Skeletal muscle cell (primary cell): Measurements from ENCODE around the gene TXLNG.
"Not testable (repeated sequence)": the region's sequence is repeated elsewhere in the genome, so short reads cannot be mapped to it uniquely, and the experiment has no call there.

Experiments used
- DNase-seq: peaks from one replicate; pipeline ENCODE4 v3.0.0-alpha.2; 2010; ENCODE audit warnings: low read depth
- H3K4me3 ChIP-seq: 2 replicates; pipeline ENCODE4 v1.5.1; 2011; ENCODE audit warnings: low read depth, mild to moderate bottlenecking, control low read depth, low read length, moderate library complexity

Gene TXLNG

DNA sequence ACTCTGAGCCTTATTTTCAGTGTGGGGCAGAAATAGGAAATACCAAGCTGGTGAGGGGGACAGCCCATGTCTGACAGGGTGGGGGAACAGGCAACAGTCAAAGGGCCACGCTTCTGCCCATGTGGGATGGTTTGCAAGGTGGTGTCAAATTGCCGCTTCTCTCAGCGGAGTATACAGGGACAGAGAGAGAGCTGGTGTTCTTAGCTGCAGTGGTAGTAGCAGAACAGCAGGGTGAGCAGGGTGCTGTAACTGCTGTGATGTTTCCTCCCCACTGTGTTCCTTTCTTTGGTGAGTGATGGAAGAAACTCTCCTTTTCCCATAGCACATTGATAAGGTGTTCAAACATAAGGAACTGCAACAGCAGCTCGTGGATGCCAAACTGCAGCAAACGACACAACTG lies 46.0 kb downstream of the TXLNG start:
- DNase-seq: no peak
- H3K4me3 ChIP-seq: no peak overlapping the region

DNA sequence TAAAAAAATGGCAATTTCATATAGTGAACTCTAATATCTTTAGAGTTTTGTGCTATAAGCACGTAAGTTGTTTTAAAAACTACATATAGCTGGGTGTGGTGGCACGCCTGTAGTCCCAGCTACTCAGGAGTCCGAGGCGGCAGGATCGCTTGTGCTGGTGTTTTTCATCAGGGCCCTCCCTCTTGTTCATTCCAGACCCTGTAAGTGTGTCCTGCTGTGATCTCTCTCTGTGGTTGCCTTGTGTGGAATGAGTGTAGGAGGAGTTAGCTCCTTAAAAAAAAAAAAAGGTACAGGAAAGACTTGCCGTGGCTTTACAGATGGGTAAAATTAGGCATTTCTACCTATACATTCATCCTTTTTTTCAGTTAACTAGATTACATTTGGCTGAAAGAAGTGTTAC lies 48.5 kb downstream of the TXLNG start:
- no peak for DNase-seq
- no peak overlapping the region for H3K4me3 ChIP-seq

DNA sequence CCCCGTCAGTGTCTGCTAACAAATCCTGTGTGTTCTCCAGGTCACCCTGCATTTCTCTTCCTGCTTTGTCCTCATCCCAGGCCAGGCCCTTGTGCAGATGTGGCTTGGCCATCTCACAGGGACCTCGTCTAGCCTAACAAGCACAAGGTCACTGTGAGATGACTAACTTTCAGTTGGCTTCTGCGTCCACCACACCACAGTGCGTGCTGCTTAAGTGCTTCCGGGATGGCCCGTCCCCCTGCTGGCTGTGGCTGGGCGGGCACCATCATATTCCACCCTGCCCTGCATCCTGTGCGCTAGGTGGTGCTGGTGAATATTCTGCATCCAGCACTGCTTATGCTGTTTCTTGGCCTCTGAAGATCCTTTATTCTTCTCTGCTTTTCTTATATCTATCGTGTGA lies 50.1 kb downstream of the TXLNG start:
- DNase-seq: no peak
- no peak overlapping the region for H3K4me3 ChIP-seq

DNA sequence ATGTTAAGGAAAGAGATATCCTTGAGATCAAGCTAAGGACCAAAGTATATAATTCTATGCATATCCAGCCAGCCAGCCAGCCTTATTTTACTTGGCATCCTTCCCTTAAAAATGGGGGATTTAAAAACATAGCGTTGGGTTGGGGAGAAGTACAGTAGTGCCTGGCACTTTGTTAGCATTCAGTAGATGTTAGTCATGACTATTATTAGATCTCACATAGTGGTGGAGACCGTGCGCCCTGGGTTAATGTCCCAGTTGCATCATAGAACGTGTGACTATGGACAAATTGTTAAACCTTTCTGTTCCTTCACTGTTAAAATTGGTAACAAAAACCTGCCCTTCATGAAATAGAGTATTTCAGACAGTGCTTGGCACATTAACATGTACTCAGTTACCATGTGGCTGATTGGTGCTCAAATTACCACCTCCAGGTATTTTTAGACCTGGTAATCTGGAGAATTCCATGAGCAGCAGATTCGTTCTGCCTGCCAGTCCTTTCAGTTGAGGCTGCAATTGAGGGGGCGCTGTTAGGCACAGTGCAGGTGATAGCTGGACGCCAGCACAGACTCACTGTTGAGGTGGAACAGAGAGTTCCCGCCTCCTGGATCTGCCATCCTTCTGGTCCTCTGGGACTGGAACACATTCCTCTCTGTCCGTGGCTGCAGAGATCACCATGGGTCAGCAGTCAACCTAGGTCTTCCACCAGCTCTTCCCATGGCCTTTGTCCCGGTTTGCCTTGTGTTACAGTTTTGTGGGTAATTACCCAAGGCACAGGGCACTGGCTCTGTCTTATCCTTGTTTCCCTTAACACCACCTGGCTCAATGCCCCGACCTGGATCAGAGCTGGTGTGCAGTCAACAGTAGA lies 52.2 kb downstream of the TXLNG start:
- H3K4me3 ChIP-seq: no peak overlapping the region
- DNase-seq: peak; percentile 72

DNA sequence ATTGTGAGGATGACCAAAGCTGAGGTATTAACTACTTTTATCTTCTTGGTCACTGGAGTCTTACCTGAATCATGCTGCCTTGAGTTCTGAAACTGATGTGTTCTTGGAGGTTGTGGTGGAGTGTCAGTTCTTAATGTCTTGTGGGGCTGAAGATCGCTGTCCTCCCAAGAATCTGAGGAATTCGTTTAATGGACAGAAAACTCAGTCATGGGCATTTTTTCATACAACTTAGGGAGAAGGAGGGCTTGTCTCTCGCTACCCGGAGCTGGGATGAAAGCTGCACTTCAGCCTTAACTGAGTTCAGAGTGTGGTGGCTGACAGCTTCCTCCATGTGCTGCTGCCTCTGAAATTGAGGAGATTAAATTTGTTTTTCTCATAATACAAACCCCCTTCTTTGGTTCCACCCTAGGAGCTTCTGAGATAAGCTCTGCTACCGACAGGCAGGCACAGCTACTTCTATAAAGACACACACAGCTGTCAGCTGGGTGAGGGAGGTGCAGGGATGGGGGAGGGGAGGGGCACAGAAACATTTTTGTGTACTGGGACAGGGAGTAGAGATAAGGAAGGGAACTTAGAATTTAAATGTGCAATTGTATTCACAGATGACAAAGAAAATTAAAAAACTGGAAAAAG lies 53.1 kb downstream of the TXLNG start:
- H3K4me3 ChIP-seq: no peak overlapping the region
- no peak for DNase-seq

DNA sequence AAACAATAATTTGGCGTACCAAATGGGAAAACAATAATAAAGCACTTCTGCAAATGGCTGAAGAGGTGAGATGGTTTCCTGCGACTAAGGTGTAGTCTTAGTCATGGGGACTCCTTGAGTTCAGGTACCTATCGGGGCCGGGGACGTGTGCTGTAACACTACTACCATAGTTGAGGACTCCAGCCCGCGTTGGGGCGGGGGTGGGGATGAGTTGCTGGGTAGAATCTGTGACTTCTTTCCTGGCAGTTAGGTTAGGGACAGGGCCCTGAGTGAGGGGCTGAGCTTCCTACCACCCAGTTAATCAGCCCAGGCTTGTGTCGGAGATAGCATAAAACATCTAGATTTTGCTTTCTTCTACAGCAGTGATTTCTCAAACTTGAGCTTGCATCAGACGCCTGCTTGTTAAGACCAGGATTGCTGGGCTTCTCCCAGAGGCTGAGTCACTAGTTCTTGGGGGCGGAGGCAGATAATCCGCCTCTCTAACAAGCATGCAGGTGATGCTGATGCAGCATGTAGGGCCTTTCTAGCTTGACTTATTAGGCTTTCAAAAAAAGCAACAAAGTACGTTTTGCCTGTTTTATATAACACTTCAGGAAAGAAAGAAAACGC lies 53.7 kb downstream of the TXLNG start:
- DNase-seq: peak; percentile 54

DNA sequence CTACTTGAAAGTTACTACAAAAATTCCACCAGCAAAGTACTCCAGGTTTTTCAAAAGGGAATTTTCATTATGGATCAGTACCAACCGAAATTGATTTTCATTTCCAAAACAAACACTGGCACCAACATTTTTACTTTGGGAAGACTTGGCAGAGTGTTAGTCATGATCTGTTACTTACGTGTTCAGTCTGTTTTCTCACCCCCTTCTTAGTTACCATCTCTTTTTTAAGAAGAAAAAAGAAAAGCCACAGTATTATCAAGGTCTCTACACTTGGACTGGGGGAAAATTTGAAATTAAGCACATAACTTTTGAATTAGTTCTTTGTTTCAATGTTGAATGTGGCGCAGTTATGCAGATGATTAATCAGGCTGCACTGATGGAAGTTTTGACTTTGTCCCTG lies 56.4 kb downstream of the TXLNG start:
- H3K4me3 ChIP-seq: no peak overlapping the region
- no peak for DNase-seq

More for the DNA sequence above, 53.7 kb downstream of the TXLNG start:
- H3K4me3 ChIP-seq: no peak overlapping the region

DNA sequence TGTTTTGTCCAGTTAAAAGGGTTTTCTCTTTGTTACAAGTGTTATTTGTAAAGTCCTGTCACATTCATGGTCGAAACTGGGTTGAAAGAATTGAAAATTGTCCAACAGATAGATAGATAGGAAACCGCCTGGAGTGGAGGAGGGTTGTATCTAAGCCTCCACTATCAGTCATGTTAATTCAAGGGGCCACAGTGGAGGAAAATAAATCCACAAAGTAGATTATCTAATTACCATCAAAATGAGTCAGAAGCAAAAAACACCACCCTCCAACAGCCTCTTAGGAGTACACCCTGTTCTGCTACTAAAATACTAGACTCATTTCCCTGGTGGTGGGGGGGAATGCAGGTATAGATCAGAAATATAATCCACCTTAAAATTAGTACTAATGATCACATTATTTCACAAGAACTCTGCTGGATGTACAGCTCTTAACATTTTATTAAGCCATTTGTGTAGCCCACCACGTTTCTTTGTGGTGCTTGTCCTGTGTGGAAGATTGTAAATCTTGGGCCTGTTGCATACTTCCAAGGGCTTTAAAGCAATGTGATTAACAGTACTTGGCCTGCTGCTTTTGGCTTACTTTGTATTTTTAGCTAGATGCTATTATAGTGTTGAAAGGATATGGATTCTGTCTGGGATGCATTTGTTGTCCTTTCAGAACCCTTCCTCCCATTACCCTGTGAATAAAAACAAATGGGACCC lies 57.1 kb downstream of the TXLNG start:
- no peak overlapping the region for H3K4me3 ChIP-seq
- no peak for DNase-seq

DNA sequence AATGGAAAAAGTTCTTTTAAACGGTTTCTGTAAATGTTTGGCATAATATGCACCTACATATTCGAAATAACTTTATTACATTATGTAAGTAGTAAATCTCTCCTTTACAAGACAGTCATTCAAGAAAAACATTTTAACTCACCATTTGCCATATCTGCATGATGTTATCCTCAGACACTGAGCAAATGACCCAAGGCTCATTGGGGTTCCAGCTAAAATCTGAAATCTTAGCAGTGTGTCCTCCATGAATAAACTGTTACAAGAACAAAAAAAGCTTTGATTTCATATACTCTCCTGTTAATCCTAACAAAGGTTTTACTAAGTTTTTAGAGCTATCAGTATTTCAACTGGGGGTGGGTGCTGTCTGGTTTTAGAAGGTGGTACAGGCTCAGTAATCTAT lies 59.4 kb downstream of the TXLNG start:
- H3K4me3 ChIP-seq: no peak overlapping the region
- DNase-seq: no peak

DNA sequence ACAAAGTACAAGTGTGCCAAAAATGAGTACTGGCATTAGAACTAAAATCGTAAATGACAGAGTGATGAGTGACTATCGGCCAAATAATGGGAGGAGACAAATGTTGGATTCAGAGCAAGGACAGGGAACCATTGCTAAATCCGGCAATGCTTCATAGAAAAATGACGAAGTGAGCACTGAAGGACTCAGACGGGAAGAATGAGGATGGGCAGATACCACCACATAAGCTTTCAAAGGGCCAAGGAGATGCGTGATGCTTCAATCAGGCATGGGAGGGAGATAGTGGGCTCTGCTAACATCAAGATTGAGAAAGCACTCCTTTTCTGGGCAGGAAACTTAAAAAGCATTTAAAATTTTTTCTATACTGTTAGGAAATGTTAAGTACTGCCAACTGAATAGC lies 62.3 kb downstream of the TXLNG start:
- DNase-seq: no peak
- no peak overlapping the region for H3K4me3 ChIP-seq

DNA sequence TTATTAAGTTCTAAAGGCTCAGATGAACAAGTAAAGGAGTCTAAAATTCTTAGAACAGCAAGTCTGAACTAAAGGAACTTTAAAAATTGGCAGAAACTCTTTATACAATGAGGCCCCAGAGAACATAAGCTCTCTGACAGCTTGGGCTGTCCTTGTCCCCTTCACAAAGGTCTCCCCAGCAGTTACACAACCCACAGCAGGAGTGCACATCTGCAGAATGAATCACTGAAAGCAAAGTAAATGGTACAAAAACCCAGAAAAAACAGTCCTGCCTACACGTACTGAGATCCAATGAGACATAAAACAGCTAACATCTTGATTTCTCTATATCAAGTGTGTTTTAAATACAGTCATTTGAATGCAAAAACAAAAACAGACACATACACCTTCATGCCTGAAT lies 65.2 kb downstream of the TXLNG start:
- no peak overlapping the region for H3K4me3 ChIP-seq

DNA sequence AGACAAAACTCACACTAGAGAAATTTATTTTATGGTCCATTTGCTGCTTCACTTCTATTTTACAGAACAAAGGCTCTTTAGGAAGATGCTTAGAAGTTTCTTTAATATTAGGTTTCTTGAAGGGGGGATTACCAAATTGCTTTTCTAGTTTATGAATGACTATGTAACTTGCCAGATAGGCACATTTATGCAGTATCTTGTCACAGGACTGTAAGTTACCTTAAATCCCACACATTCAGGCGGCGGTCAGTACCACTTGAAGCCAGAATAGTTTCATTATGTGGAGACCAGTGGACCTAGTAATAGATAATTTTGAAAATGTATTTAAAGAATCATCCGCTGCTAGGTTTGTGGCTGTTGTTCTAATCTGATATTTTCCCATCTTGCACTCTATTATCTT lies 65.6 kb downstream of the TXLNG start:
- no peak overlapping the region for H3K4me3 ChIP-seq
- no peak for DNase-seq

More for the DNA sequence above, 65.2 kb downstream of the TXLNG start:
- no peak for DNase-seq

DNA sequence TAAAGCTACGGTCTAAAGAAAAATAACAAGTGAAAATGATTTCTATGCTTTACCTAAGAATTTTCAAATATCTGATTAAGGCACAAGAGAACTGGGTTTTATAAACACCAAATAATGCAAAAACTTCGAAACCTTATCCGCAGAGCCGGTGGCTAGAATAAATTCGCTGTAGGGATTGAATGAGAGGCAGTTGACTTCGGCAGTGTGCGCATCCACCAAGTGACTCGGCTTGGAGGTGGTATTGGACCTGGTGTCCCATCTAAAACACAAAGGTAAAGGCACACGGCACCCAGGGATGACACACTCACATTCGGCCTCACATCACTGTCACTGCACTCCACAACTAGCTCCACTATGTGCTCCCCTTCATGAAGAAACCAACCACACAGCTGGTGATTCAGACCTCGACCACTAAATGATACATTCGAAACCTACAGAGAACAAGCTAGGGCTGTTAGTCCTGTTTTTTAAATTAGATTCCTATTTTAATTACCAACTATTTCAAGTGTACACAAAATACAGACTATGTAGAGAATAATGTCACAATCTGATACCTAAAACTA lies 66.4 kb downstream of the TXLNG start:
- no peak overlapping the region for H3K4me3 ChIP-seq
- DNase-seq: no peak

DNA sequence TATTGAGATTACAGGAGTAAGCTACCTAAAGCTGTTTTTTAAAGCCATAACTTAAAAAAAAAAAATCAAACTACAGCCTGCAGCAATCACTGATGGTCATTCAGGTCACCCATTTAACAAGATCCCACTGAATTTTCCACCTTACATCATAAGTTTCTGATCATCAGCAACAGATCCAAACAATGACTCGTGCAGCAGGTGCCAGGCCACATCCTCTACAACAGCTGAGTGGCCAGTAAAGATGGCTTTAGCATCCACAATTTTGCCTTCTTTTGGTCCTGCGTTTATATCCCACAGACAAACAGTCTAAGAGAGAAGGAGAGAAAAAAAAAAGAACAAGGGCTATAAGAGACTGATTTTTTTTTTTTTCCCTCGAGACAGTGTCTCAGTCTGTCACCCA lies 67.3 kb downstream of the TXLNG start:
- no peak for DNase-seq
- H3K4me3 ChIP-seq: no peak overlapping the region

DNA sequence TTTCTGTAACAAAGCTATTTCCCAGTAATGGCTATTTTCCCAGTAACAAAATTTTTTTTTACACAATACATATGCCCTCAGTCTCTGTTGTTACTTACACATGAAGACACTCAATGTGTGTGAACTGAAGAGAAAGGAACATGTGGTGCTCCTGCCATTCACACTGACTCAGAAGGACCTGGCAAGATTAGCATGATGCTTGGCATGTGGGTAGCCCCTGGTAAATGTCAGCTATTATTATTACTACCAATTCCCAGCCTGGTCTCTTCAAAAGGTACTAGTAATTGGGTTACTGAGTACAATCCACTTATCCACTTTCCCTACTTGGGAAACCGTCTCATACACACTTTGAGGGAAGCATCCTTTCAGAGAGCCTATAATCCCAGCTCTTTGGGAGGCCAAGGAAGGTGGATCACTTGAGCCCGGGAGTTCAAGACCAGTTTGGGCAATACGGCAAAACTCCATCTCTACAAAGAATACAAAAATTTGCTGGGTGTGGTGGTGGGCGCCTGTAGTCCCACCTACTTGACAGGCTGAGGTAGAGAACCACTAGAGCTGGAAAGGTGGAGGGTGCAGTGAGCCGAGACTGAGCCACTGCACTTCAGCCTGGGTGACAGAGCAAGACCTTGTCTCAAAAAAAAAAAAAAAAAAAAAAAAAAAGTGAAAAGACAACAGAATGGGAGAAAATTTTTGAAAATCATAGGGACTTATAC lies 69.3 kb downstream of the TXLNG start:
- no peak overlapping the region for H3K4me3 ChIP-seq
- no peak for DNase-seq

DNA sequence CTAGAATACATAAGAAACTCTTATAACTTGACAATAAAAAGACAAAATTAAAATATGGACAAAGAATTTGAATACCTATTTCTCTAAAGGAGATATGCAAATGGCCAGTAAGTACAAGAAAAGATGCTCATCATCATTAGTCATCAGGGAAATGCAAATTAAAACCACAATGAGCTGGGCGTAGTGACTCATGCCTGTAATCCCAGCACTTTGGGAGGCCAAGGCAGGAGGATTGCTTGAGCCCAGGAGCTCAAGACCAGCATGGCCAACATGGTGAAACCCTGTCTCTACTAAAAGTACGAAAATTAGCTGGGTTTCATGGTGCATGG lies 69.8 kb downstream of the TXLNG start:
- DNase-seq, H3K4me3 ChIP-seq: not testable (repeated sequence)

DNA sequence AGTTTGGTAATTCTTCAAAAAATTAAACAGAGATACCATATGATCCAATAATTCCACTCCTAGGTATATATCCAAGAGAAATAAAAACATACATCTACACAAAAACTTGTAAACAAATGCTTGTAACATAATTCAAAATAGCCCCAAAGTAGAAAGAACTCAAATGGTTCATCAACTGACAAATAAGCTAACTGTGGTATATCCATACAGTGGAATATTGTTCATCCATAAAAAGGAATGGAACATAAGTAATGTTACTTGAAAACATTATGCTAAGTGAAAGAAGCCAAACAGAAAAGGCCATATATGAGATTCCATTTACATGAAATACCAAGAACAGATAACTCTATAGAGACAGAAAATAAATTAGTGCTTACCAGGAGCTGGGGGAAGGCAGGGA lies 70.5 kb downstream of the TXLNG start:
- no peak for DNase-seq
- H3K4me3 ChIP-seq: no peak overlapping the region

DNA sequence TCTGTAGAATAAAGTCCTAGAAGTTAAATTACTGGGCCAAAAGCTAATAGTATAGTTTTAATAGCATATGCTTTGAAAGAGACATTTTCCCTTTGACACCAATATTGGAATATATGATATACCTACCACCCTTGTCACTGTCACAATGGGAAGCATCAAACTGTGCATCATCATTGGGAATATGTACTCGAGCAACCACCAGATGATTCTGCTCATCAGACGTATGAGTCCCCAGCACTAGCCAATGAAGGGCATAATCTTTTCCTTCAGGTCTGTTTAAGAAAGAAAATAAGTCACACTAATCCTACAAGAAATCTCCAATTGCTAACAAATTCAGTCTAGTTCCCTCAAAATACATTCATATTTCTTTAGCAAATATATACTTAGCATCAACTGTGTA lies 76.6 kb downstream of the TXLNG start:
- H3K4me3 ChIP-seq: no peak overlapping the region
- no peak for DNase-seq

DNA sequence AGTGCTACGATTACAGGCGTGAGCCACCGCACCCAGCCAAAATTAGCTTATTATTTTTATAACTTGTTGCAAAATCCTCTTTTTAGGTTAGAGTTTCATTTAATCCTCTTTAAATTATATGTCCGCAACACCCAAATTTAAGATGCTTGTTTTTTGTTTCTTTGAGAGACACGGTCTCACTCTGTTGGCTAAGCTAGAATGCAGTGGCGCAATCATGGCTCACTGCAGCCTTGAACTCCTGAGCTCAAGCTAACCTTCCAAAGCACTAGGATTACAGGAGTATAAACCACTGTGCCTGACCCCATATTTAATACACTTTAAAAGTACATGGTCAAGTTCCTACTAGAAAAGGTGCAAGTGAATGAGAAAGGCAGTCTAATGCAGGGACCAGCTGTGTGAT lies 81.7 kb downstream of the TXLNG start:
- no peak for DNase-seq
- peak overlapping the region; percentile 67 for H3K4me3 ChIP-seq
